SK-N-SH (cell line): ENCODE results near the gene MORC2. TPM values are rescaled to one million over a fixed set of nuclear protein-coding genes. Genes with fewer than 3 reads are reported as not detected.

ENCODE experiments used
- CTCF ChIA-PET: fragments of 300-600, 350-600 bp; formaldehyde crosslinking; extraction: SDS; loops from one replicate; lab custom pipeline; 2021; lab: Yijun Ruan, JAX
- POLR2A ChIA-PET: fragments of 350-600 bp; sonication (Branson Sonifier 250); formaldehyde crosslinking; extraction: SDS; loops from one replicate; lab custom pipeline; 2020; ENCODE audit warnings: antibody characterized with exemption, inconsistent platforms; lab: Yijun Ruan, JAX
- DNase-seq: peaks from one replicate; pipeline ENCODE4 v3.0.0; 2012
- H2AFZ ChIP-seq: fragments of 200-600 bp; sonication (generic); 2 replicates; pipeline ENCODE4 v1.8.1; 2016; ENCODE audit warnings: antibody characterized with exemption, mild to moderate bottlenecking, low read depth
- H3F3A ChIP-seq: fragments of 200-600 bp; sonication (generic); replicated peaks from 2 replicates; pipeline ENCODE3; 2016; ENCODE audit warnings: antibody characterized with exemption, mild to moderate bottlenecking; ENCODE audit not compliant: insufficient read depth
- H3K27ac ChIP-seq, 2 experiments: fragments of 200-500 bp in 1 of 2; fragments of 200-600 bp in 1 of 2; sonication (Bioruptor generic) in 1 of 2; sonication (generic), shearing (Covaris generic) in 1 of 2; 2 replicates each; pipeline versions ENCODE4 v1.5.1 to v1.6.1; 2014 to 2016; ENCODE audit warnings: low read depth in 2 of 2, inconsistent platforms in 1 of 2, low read length in 1 of 2, mild to moderate bottlenecking in 1 of 2, mixed read lengths in 1 of 2
- H3K27me3 ChIP-seq: fragments of 200-600 bp; sonication (generic), shearing (Covaris generic); 2 replicates; pipeline ENCODE4 v1.6.1; 2016; ENCODE audit warnings: mixed run types; ENCODE audit not compliant: insufficient read depth
- H3K36me3 ChIP-seq, 2 experiments: fragments of 200-500 bp in 1 of 2; fragments of 200-600 bp in 1 of 2; sonication (Bioruptor generic) in 1 of 2; sonication (generic) in 1 of 2; replicated peaks in 1 of 2; 2 replicates each; pipeline versions ENCODE3 to v1.5.1; 2014 to 2016; ENCODE audit warnings: low read length in 1 of 2, mild to moderate bottlenecking in 1 of 2; ENCODE audit not compliant: insufficient read depth in 2 of 2, control insufficient read depth in 1 of 2
- H3K4me1 ChIP-seq, 2 experiments: fragments of 200-500 bp in 1 of 2; fragments of 200-600 bp in 1 of 2; sonication (Bioruptor generic) in 1 of 2; sonication (generic), shearing (Covaris generic) in 1 of 2; 2 replicates each; pipeline versions ENCODE4 v1.5.1 to v1.6.1; 2014 to 2016; ENCODE audit warnings: low read depth in 1 of 2, low read length in 1 of 2, mixed run types in 1 of 2; ENCODE audit not compliant: insufficient read depth in 2 of 2, control insufficient read depth in 1 of 2
- H3K4me2 ChIP-seq: fragments of 200-600 bp; sonication (generic), shearing (Covaris generic); 2 replicates; pipeline ENCODE4 v1.6.1; 2017; ENCODE audit warnings: mixed run types
- H3K4me3 ChIP-seq, 2 experiments: fragments of 200-500 bp in 1 of 2; fragments of 200-600 bp in 1 of 2; sonication (Bioruptor generic) in 1 of 2; sonication (generic), shearing (Covaris generic) in 1 of 2; 2 replicates each; pipeline versions ENCODE4 v1.5.1 to v1.8.1; 2014 to 2016; ENCODE audit warnings: low read depth in 2 of 2, inconsistent platforms in 1 of 2, low read length in 1 of 2, mild to moderate bottlenecking in 1 of 2, mixed read lengths in 1 of 2, moderate library complexity in 1 of 2
- H3K79me2 ChIP-seq: fragments of 200-600 bp; sonication (generic); 2 replicates; pipeline ENCODE4 v1.8.1; 2017; ENCODE audit warnings: mild to moderate bottlenecking; ENCODE audit not compliant: insufficient read depth
- H3K9ac ChIP-seq: fragments of 200-600 bp; sonication (generic); 2 replicates; pipeline ENCODE4 v1.6.1; 2017; ENCODE audit warnings: mixed run types
- H3K9me2 ChIP-seq: fragments of 200-600 bp; sonication (generic); 2 replicates; pipeline ENCODE4 v1.6.1; 2017; ENCODE audit warnings: mixed run types
- H3K9me3 ChIP-seq: fragments of 200-600 bp; sonication (generic); 2 replicates; pipeline ENCODE4 v1.6.1; 2017; ENCODE audit warnings: mixed run types, mild to moderate bottlenecking, moderate library complexity
- H4K20me1 ChIP-seq: fragments of 200-600 bp; sonication (generic); 2 replicates; pipeline ENCODE4 v1.6.1; 2017; ENCODE audit warnings: mild to moderate bottlenecking, mixed run types; ENCODE audit not compliant: insufficient read depth
- ELF1 ChIP-seq: IDR thresholded peaks from 2 replicates; pipeline ENCODE4 v1.4.0; 2012
- EZH2phosphoT487 ChIP-seq: fragments of 200-600 bp; sonication (generic); IDR thresholded peaks from 2 replicates; pipeline ENCODE4 v1.6.1; 2017; ENCODE audit warnings: low read depth, mixed run types, mild to moderate bottlenecking, antibody characterized with exemption, moderate library complexity, borderline replicate concordance
- FOXJ3 ChIP-seq: sonication (generic); formaldehyde crosslinking; IDR thresholded peaks from 2 replicates; pipeline ENCODE4 v1.5.1; 2020; ENCODE audit warnings: mild to moderate bottlenecking, missing genetic modification reagents
- GATA2 ChIP-seq: sonication (generic); formaldehyde crosslinking; IDR thresholded peaks from 2 replicates; pipeline ENCODE4 v1.5.0; 2020; ENCODE audit warnings: mild to moderate bottlenecking, missing genetic modification reagents
- JUND ChIP-seq: IDR thresholded peaks from 2 replicates; pipeline ENCODE4 v1.4.0; 2012
- MXI1 ChIP-seq: IDR thresholded peaks from 2 replicates; pipeline ENCODE4 v1.6.1; 2012; ENCODE audit warnings: mild to moderate bottlenecking, low read depth, low read length, improper control_type of control experiment
- NRF1 ChIP-seq: IDR thresholded peaks from 2 replicates; pipeline ENCODE4 v1.6.1; 2012; ENCODE audit warnings: low read depth, mild to moderate bottlenecking, low read length
- RCOR1 ChIP-seq: fragments of 150-350 bp; IDR thresholded peaks from 2 replicates; pipeline ENCODE4 v1.6.1; 2017; ENCODE audit warnings: antibody characterized with exemption, low read length
- SMC3 ChIP-seq: IDR thresholded peaks from 2 replicates; pipeline ENCODE4 v1.6.1; 2012; ENCODE audit warnings: low read depth, low read length, improper control_type of control experiment
- TAF1 ChIP-seq: IDR thresholded peaks from 2 replicates; pipeline ENCODE4 v1.6.1; 2012; ENCODE audit warnings: low read depth, mild to moderate bottlenecking, low read length, moderate library complexity, borderline replicate concordance
- USF2 ChIP-seq: fragments of 150-350 bp; IDR thresholded peaks from 2 replicates; pipeline ENCODE4 v1.6.1; 2017; ENCODE audit warnings: antibody characterized with exemption, low read length, low read depth, borderline replicate concordance
- ZBTB33 ChIP-seq: IDR thresholded peaks from 2 replicates; pipeline ENCODE4 v1.4.0; 2012; ENCODE audit warnings: low read depth, borderline replicate concordance
- WGBS: methylation state at CpG from one replicate; pipeline ENCODE4 v1.1.6; 2017; ENCODE audit warnings: low lambda C conversion rate; 5-methylcytosine and 5-hydroxymethylcytosine counted together
- polyA plus RNA-seq, 3 experiments: library from polyadenylated mRNA; depleted of rRNA; stranded (reverse); fragments of >200 nt; gene quantifications; 2 replicates each; pipeline ENCODE4 v1.2.3, GENCODE V29; 2012
- TF ChIP-seq, protein P1 (sequence below): IDR thresholded peaks from 2 replicates; pipeline ENCODE4; 2012
- TF ChIP-seq, protein P2 (sequence below): fragments of 150-350 bp; IDR thresholded peaks from 2 replicates; pipeline ENCODE4 v1.6.1; 2016; ENCODE audit warnings: mild to moderate bottlenecking, low read depth, low read length
- TF ChIP-seq, protein P3 (sequence below): IDR thresholded peaks from 2 replicates; pipeline ENCODE4 v1.6.1; 2012; ENCODE audit warnings: mild to moderate bottlenecking, low read depth, low read length, moderate library complexity

Gene MORC2
- polyA plus RNA-seq, 1 of the 3 experiments (the other 2 are of a cell fraction), result 8.3 TPM

DNA sequence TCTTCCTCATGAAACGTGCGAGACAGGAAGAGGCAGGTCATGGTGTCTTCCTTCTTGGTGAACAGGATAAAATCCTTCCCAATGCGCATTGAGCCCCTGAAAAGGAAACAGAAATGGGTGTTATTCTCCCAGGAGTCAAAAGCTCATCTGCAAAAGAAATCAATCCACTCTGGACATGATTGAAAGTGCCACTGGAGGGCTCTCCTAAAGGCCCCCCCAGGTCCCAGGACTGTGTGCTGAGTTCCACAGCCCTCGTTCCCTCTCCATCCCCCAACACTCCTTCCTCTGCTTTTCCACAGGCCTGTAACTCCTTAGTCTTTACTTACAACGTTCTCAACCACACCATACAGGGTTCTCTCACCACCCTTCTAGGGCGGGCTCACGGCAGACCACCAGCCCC lies 22.2 kb downstream of the MORC2 start:
- Histone ChIP-seq H3K27me3 (no peaks in the 10 kb centered on the region), H3F3A (no peaks in the 10 kb centered on the region), H3K4me1 (peaks cover 0 to 12% of the 10 kb centered on the region in 2 experiments; a peak in 1 of 4 replicates), H3K79me2 (no peaks in the 10 kb centered on the region), H3K9ac (no peak overlapping the region), H2AFZ (no peak overlapping the region), H3K4me2 (no peak overlapping the region), H3K36me3 (peaks cover 37 to 93% of the 10 kb centered on the region in 2 experiments), H3K27ac (no peak overlapping the region), H4K20me1 (no peaks in the 10 kb centered on the region), H3K9me2 (no peaks in the 10 kb centered on the region), H3K9me3 (no peaks in the 10 kb centered on the region), H3K4me3 (no peak overlapping the region)
- 84% methylated on average over 7 of the region's 7 CpGs for WGBS
- ChIA-PET CTCF (interaction anchor here (0.8 to 3.2 kb wide), 20 partner anchors 9 to 312 kb away, joined by 3 to 72 read pairs (median 5); partner anchors contain the start of genes MORC2, SELENOM, SMTN and TUG1), POLR2A (interaction anchor here (0.7 to 2.1 kb wide), 3 partner anchors 9 to 139 kb away, joined by 3 to 7 read pairs (median 7); partner anchors contain the start of gene SMTN)
- TF ChIP-seq, protein P1, sequence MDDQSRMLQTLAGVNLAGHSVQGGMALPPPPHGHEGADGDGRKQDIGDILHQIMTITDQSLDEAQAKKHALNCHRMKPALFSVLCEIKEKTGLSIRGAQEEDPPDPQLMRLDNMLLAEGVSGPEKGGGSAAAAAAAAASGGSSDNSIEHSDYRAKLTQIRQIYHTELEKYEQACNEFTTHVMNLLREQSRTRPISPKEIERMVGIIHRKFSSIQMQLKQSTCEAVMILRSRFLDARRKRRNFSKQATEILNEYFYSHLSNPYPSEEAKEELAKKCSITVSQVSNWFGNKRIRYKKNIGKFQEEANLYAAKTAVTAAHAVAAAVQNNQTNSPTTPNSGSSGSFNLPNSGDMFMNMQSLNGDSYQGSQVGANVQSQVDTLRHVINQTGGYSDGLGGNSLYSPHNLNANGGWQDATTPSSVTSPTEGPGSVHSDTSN, result no peak
- no peak for TF ChIP-seq USF2
- TF ChIP-seq TAF1, result no peak
- no peak for DNase-seq

DNA sequence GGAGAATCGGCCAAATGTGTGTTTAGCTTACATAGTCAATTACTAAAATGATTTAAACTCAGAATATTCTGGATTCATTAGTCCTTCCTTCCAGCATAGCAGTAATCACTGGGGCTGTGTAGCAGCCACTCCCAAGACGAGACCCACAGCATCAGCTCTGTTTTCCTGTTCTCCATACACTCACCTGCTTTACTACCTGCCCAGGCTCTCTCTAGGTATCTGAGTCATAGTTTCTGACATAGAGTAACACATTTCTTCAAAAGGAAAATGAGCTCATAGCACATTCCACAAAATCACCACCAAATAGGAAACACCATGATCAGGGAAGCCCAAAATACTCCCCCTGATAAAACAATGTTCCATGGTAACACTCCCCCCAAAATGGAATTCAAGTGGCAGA lies 22.9 kb downstream of the MORC2 start:
- no peaks in the 10 kb centered on the region for H4K20me1 ChIP-seq
- TF ChIP-seq JUND (no peak), SMC3 (no peak), MXI1 (no peak), EZH2phosphoT487 (no peak), RCOR1 (no peak), NRF1 (no peak), ZBTB33 (no peak), ELF1 (no peak), FOXJ3 (CRISPR knock-in tag) (no peak), GATA2 (CRISPR knock-in tag) (no peak)
- TF ChIP-seq, protein P2, sequence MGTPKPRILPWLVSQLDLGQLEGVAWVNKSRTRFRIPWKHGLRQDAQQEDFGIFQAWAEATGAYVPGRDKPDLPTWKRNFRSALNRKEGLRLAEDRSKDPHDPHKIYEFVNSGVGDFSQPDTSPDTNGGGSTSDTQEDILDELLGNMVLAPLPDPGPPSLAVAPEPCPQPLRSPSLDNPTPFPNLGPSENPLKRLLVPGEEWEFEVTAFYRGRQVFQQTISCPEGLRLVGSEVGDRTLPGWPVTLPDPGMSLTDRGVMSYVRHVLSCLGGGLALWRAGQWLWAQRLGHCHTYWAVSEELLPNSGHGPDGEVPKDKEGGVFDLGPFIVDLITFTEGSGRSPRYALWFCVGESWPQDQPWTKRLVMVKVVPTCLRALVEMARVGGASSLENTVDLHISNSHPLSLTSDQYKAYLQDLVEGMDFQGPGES, result no peak
- TF ChIP-seq, protein P3, sequence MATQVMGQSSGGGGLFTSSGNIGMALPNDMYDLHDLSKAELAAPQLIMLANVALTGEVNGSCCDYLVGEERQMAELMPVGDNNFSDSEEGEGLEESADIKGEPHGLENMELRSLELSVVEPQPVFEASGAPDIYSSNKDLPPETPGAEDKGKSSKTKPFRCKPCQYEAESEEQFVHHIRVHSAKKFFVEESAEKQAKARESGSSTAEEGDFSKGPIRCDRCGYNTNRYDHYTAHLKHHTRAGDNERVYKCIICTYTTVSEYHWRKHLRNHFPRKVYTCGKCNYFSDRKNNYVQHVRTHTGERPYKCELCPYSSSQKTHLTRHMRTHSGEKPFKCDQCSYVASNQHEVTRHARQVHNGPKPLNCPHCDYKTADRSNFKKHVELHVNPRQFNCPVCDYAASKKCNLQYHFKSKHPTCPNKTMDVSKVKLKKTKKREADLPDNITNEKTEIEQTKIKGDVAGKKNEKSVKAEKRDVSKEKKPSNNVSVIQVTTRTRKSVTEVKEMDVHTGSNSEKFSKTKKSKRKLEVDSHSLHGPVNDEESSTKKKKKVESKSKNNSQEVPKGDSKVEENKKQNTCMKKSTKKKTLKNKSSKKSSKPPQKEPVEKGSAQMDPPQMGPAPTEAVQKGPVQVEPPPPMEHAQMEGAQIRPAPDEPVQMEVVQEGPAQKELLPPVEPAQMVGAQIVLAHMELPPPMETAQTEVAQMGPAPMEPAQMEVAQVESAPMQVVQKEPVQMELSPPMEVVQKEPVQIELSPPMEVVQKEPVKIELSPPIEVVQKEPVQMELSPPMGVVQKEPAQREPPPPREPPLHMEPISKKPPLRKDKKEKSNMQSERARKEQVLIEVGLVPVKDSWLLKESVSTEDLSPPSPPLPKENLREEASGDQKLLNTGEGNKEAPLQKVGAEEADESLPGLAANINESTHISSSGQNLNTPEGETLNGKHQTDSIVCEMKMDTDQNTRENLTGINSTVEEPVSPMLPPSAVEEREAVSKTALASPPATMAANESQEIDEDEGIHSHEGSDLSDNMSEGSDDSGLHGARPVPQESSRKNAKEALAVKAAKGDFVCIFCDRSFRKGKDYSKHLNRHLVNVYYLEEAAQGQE, result no peak
- TF ChIP-seq, protein P1, result no peak
- TF ChIP-seq, all 33 proteins: peak for 0
- no peaks in the 10 kb centered on the region for H3K79me2 ChIP-seq
- H3F3A ChIP-seq, result no peaks in the 10 kb centered on the region
- no peak overlapping the region for H3K4me2 ChIP-seq
- POLR2A ChIA-PET, result interaction anchor here (0.7 to 2.1 kb wide), 3 partner anchors 9 to 140 kb away, joined by 3 to 7 read pairs (median 3); partner anchors contain the start of gene SMTN
- no peak overlapping the region for H2AFZ ChIP-seq
- H3K27me3 ChIP-seq, result no peaks in the 10 kb centered on the region
- no peaks in the 10 kb centered on the region for H3K9me2 ChIP-seq
- DNase-seq, result no peak
- no peaks in the 10 kb centered on the region for H3K9me3 ChIP-seq
- no peak overlapping the region for H3K4me3 ChIP-seq
- H3K9ac ChIP-seq, result no peak overlapping the region
- H3K27ac ChIP-seq, result no peak overlapping the region; a peak in 1 of 4 replicates
- CTCF ChIA-PET, result interaction anchor here (0.9 to 3.2 kb wide), 8 partner anchors 10 to 203 kb away, joined by 3 to 72 read pairs (median 10); partner anchors contain the start of genes MORC2, SMTN and TUG1
- WGBS, result 96% methylated on average over 2 of the region's 2 CpGs
- H3K4me1 ChIP-seq, result peaks cover 0 to 12% of the 10 kb centered on the region in 2 experiments; a peak in 1 of 4 replicates
- H3K36me3 ChIP-seq, result peaks cover 30 to 92% of the 10 kb centered on the region in 2 experiments
